Myometrial cell (primary cell): ENCODE measurements around the gene ZCCHC8. TPM values are rescaled to one million over a fixed set of nuclear protein-coding genes. Genes with fewer than 3 reads are reported as not detected.

Experiments
- total RNA-seq: library from RNA; depleted of rRNA; stranded (reverse); fragments of >200 nt; gene quantifications from 2 replicates; pipeline ENCODE4 v1.2.3, GENCODE V29; 2015

ZCCHC8 gene
- total RNA-seq, result 15.9 and 16.0 TPM in 2 replicates

DNA sequence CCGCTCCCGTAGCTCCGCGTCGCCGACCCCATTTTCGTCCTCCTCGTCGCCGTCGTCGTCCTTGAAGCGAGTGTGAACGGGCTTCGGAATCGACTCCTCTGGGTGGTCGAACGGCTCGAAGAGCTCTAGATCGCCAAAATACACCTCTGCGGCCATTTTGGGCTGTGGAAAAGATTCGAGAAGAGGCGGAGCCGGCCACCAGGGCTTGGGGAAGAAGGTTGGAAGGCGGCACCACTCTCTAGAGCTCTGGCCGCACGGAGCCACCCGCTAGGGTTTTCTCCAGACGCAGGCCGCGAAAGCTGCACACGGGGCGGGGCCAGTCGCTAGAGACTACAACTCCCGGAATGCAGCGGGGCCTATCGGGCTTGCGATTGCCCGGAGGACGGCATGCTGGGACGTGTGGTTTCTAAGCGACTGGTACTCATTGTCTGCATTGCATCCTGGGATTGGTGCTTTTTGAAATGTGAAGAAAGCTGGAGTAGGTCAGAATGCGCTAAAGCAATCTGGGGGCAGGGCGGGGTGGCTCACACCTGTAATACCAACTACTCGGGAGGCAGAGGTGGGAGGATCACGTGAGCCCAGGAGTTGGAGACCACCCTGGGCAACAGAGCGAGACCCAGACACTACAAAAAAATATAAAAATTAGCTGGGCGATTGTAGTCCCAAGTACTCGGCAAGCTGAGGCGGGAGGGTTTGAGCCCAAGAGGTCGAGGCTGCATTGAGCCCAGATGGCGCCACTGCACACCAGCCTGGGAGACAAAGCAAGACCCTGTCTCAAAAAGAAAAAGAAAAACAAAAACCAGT, at the start of gene ZCCHC8:
Gene ZCCHC8, minus strand, starts transcription at position 248 of the 804 bp plus-strand sequence. Its CDS starts 92 bp downstream, at position 156.

DNA sequence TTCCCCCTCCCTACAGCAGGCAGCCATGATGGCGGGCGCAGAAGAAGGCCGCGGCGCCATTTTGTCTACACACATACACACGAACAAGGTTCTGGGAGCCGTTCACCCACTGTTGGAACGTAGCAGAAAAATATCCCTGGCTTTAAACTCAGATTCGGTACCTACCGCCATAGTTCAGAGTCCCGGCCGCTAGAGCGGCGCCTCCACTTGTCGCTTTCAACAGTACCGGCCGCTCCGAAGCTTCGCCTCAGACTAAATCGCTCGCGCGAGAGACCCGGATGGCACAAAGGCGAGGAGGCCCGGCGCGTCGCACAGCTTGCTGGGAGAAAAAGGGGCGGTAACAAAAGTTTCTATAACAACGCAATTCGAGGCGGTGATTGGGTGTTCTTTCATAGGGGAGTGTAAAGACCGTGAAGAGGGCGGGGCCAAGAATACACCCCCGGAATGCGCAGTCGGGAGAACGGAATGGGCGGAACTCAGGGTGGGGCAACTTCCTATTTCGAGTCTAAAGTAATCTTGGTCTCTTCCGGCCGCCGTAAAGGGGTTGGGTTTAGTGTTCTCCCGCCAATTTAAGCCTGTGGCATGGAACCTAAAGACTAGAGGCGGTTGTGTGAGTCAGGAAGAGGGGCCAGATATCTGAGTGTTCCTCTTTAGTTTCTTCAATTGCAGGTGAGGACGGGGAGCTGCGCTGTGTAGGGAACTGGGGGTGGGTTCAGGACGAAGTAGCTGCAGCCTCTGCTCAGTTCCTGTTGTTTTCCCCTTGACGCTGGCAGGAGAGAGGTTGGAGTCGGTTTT, 26.1 kb upstream of the ZCCHC8 start, which contains the start of the genes KNTC1 and RSRC2:
Gene KNTC1, plus strand, starts transcription at position 567 of the 795 bp plus-strand sequence. CDS start 2,815 bp downstream, outside the sequence.
Gene RSRC2, minus strand, starts transcription at position 254 of the 795 bp plus-strand sequence. Its CDS starts 83 bp downstream, at position 171.

DNA sequence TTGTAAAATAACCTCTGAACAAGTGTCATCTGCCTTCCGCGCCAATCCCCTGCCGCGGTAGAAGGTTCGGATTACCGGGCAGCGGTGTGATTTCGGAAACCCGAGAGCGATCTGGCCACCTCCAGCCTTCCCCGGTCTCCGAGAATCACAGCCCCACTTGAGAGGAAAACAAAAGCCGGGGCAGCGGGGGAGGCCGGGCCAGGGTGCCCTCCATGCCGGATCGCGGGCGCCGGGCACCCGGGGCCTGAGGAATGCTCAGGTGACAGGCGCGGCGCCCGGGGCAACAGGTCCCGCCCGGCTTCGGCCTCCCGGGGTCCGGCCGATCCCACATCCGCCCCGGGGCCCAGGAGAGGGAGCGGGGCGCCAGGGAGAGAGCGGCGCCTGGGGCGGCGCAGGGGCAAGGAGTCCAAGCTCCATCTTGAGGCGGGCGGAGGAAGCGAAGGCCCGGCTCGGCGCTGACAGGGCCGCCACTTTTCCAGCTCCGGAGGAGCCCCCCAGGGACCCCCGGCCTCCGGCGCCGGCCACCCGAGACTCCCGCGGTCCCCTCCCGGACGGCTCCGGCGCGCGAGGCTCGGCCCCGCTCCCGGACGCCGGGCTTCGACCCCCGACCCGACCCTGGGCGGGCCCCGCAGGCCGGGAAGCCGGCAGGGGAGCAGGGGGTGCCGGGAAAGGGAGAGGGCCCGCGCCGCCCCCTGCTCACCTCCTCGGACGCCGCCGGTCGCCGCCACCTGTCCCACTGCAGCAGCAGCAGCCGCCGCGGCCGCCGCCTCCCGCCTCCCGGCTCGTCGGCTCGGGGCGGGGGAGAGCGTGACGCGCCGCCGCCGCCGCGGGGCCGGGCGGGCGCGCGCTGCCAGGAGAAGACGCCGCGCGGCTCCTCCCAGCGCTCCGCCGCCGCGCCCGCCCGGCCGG, 78.7 kb downstream of the ZCCHC8 start, which contains the start of gene CLIP1:
Gene CLIP1, minus strand, starts transcription at position 849 of the 909 bp plus-strand sequence. CDS start 42,217 bp downstream, outside the sequence.

Other genes with a start within 250 kb of the ZCCHC8 start
- 18.7 and 26.4 TPM in 2 replicates for gene VPS33A, start 234.4 kb downstream of the ZCCHC8 start, total RNA-seq
- gene CLIP1, start 78.3 kb downstream of the ZCCHC8 start, total RNA-seq, result 20.2 and 43.2 TPM in 2 replicates
- gene RSRC2, start 26.0 kb upstream of the ZCCHC8 start, total RNA-seq, result 16.7 and 30.1 TPM in 2 replicates
- 16.7 and 33.5 TPM in 2 replicates for gene KNTC1, start 26.3 kb upstream of the ZCCHC8 start, total RNA-seq
- gene HCAR2, start 202.4 kb upstream of the ZCCHC8 start, total RNA-seq, result not detected in 2 replicates
- gene HCAR3, start 215.9 kb upstream of the ZCCHC8 start, total RNA-seq, result not detected in 2 replicates
- gene HCAR1, start 229.9 kb upstream of the ZCCHC8 start, total RNA-seq, result 3.2 and 3.4 TPM in 2 replicates